Measurements from ENCODE around the gene SFTA2. TPM values are rescaled to one million over a fixed set of nuclear protein-coding genes. Genes with fewer than 3 reads are reported as not detected.

Gene SFTA2
- polyA plus RNA-seq, 1 donor (not counting 4 experiments of a cell fraction or from before 2014, with no cell fraction given): not detected

- no peak for FAIRE-seq
- H3K27me3 ChIP-seq (ENCODE audit: control insufficient read depth, extremely low read depth, insufficient read depth, low read length): no peaks in the 10 kb centered on the region
- no peaks in the 10 kb centered on the region for H3K9me3 ChIP-seq (ENCODE audit: control insufficient read depth, low read depth, low read length)
- no peak for TF ChIP-seq CTCF (optimal IDR thresholded peaks at IDR 0.05 in 1 of 3, IDR thresholded peaks at IDR 0.05 in 1 of 3, conservative IDR thresholded peaks at IDR 0.05 in 1 of 3; ENCODE audit: extremely low read depth in 1 of 3, insufficient read depth in 2 of 3, low read length in 3 of 3)
- TF ChIP-seq EZH2 (IDR thresholded peaks at IDR 0.05; ENCODE audit: low read length): no peak
- no peak overlapping the region for H3K9ac ChIP-seq (ENCODE audit: control insufficient read depth, extremely low read depth, insufficient read depth, low read length)
- no peaks in the 10 kb centered on the region for H4K20me1 ChIP-seq (ENCODE audit: control insufficient read depth, extremely low read depth, insufficient read depth, low read length)
- H3K4me1 ChIP-seq (ENCODE audit: control insufficient read depth, extremely low read depth, insufficient read depth, low read length): peaks cover 5% of the 10 kb centered on the region
- H3K9me1 ChIP-seq (ENCODE audit: control insufficient read depth, extremely low read depth, insufficient read depth, low read length): no peaks in the 10 kb centered on the region
- H3K36me3 ChIP-seq (ENCODE audit: control insufficient read depth in 2 of 2, extremely low read depth in 1 of 2, insufficient read depth in 2 of 2, low read length in 2 of 2): no peaks in the 10 kb centered on the region
- H3K79me2 ChIP-seq (ENCODE audit: control insufficient read depth, insufficient read depth, low read length): no peaks in the 10 kb centered on the region
- H3K27ac ChIP-seq (ENCODE audit: control insufficient read depth, insufficient read depth, low read length): no peak overlapping the region
- no peak overlapping the region for H3K4me3 ChIP-seq (ENCODE audit: control insufficient read depth in 2 of 3, extremely low read depth in 1 of 3, insufficient read depth in 2 of 3, low read depth in 1 of 3, low read length in 3 of 3)
- dilution Hi-C loops (cut with MboI; ENCODE audit: extremely low pct_ligation_motif_present, low sequenced_read_pairs): no loop called here
- no peak for DNase-seq (ENCODE audit: low read depth, low spot score)
- no peak overlapping the region for H2AFZ ChIP-seq (ENCODE audit: control insufficient read depth, low read length)
- no peak overlapping the region for H3K4me2 ChIP-seq (ENCODE audit: control insufficient read depth, extremely low read depth, insufficient read depth, low read depth, low read length)
Observed at GRCh38 chr6:30966154-30966553, 34.2 kb upstream of the SFTA2 start.

GRCh38 chr6:30965140-30965601 is 33.2 kb upstream of the SFTA2 start:
- no peaks in the 10 kb centered on the region for H3K79me2 ChIP-seq (ENCODE audit: control insufficient read depth, insufficient read depth, low read length)
- no peak for FAIRE-seq
- no peak overlapping the region for H3K4me3 ChIP-seq (ENCODE audit: control insufficient read depth in 2 of 3, extremely low read depth in 1 of 3, insufficient read depth in 2 of 3, low read depth in 1 of 3, low read length in 3 of 3)
- H3K36me3 ChIP-seq (ENCODE audit: control insufficient read depth in 2 of 2, extremely low read depth in 1 of 2, insufficient read depth in 2 of 2, low read length in 2 of 2): no peaks in the 10 kb centered on the region
- dilution Hi-C loops (cut with MboI; ENCODE audit: extremely low pct_ligation_motif_present, low sequenced_read_pairs): no loop called here
- H3K9me1 ChIP-seq (ENCODE audit: control insufficient read depth, extremely low read depth, insufficient read depth, low read length): no peaks in the 10 kb centered on the region
- H3K9me3 ChIP-seq (ENCODE audit: control insufficient read depth, low read depth, low read length): no peaks in the 10 kb centered on the region
- no peak overlapping the region for H2AFZ ChIP-seq (ENCODE audit: control insufficient read depth, low read length)
- H3K27ac ChIP-seq (ENCODE audit: control insufficient read depth, insufficient read depth, low read length): no peak overlapping the region
- H4K20me1 ChIP-seq (ENCODE audit: control insufficient read depth, extremely low read depth, insufficient read depth, low read length): no peaks in the 10 kb centered on the region
- no peaks in the 10 kb centered on the region for H3K27me3 ChIP-seq (ENCODE audit: control insufficient read depth, extremely low read depth, insufficient read depth, low read length)
- peaks cover 5% of the 10 kb centered on the region for H3K4me1 ChIP-seq (ENCODE audit: control insufficient read depth, extremely low read depth, insufficient read depth, low read length)
- no peak for DNase-seq (ENCODE audit: low read depth, low spot score)
- TF ChIP-seq EZH2 (IDR thresholded peaks at IDR 0.05; ENCODE audit: low read length): no peak
- TF ChIP-seq CTCF (optimal IDR thresholded peaks at IDR 0.05 in 1 of 3, IDR thresholded peaks at IDR 0.05 in 1 of 3, conservative IDR thresholded peaks at IDR 0.05 in 1 of 3; ENCODE audit: extremely low read depth in 1 of 3, insufficient read depth in 2 of 3, low read length in 3 of 3): no peak
- no peak overlapping the region for H3K9ac ChIP-seq (ENCODE audit: control insufficient read depth, extremely low read depth, insufficient read depth, low read length)
- no peak overlapping the region for H3K4me2 ChIP-seq (ENCODE audit: control insufficient read depth, extremely low read depth, insufficient read depth, low read depth, low read length)

Data from keratinocyte (primary cell).